ENCODE results near the gene PIR.

- TF ChIP-seq NR3C1 (CRISPR knock-in tag; conservative IDR thresholded peaks at IDR 0.05; ENCODE audit: low read depth) (no peak), CTCF (IDR thresholded peaks at IDR 0.05) (no peak)
- TF ChIP-seq, protein P1, sequence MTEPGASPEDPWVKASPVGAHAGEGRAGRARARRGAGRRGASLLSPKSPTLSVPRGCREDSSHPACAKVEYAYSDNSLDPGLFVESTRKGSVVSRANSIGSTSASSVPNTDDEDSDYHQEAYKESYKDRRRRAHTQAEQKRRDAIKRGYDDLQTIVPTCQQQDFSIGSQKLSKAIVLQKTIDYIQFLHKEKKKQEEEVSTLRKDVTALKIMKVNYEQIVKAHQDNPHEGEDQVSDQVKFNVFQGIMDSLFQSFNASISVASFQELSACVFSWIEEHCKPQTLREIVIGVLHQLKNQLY (CRISPR knock-in tag; IDR thresholded peaks at IDR 0.05), result no peak
These were observed 5.6 kb upstream of the PIR start for GRCh38 chrX:15498741-15499140.

Data from WTC11 (cell line).